OCI-LY7 (cell line): ENCODE measurements around the gene OXA1L.
"Not testable (repeated sequence)": the region's sequence is repeated elsewhere in the genome, so short reads cannot be mapped to it uniquely, and the experiment has no call there.

Experiments used
- CTCF ChIP-seq: fragments of 200-600 bp; sonication (generic); conservative IDR thresholded peaks from 2 replicates; pipeline ENCODE4 v1.5.1; 2014; ENCODE audit warnings: mild to moderate bottlenecking, antibody characterized with exemption, low read length, moderate library complexity, mixed read lengths
- EZH2phosphoT487 ChIP-seq: fragments of 200-600 bp; sonication (generic); IDR thresholded peaks from 2 replicates; pipeline ENCODE4 v1.6.1; 2018; ENCODE audit warnings: low read depth, borderline replicate concordance, mild to moderate bottlenecking, mixed run types, antibody characterized with exemption, low read length, moderate library complexity, mixed read lengths

- TF ChIP-seq CTCF, EZH2phosphoT487: not testable (repeated sequence)
Measured at GRCh38 chr14:22757972-22758650, 8.4 kb upstream of the OXA1L start.
